ENCODE measurements around the gene HIRIP3.

The HIRIP3 gene

GRCh38 chr16:30006095-30006473 is 10.7 kb upstream of the HIRIP3 start:
- H3K4me3 ChIP-seq (ENCODE audit: low read depth, low read length) = no peak overlapping the region
- TF ChIP-seq CTCF (IDR thresholded peaks at IDR 0.05; ENCODE audit: insufficient read depth, low read length, missing control alignments) = no peak
- DNase-seq (ENCODE audit: low read depth, low spot score) = no peak
- ChIA-PET POLR2A (interaction anchor here (0.6 kb wide), 2 partner anchors 104 to 197 kb away, joined by 3 read pairs; no protein-coding TSS in a partner anchor), CTCF (interaction anchor here (0.6 to 3.5 kb wide), 17 partner anchors 10 to 307 kb away, joined by 3 to 23 read pairs (median 4); partner anchors contain the start of genes HIRIP3, INO80E, KCTD13 and SEZ6L2)

GRCh38 chr16:30005341-30006094 is 10.1 kb upstream of the HIRIP3 start:
- no peak overlapping the region for H3K4me3 ChIP-seq (ENCODE audit: low read depth, low read length)
- DNase-seq (ENCODE audit: low read depth, low spot score) = no peak
- POLR2A ChIA-PET = interaction anchor here (0.6 to 1.3 kb wide), 3 partner anchors 104 to 197 kb away, joined by 3 to 4 read pairs (median 3); partner anchors contain the start of gene ASPHD1
- peak; percentile 73 for TF ChIP-seq CTCF (IDR thresholded peaks at IDR 0.05; ENCODE audit: insufficient read depth, low read length, missing control alignments)
- CTCF ChIA-PET = interaction anchor here (0.6 to 3.5 kb wide), 21 partner anchors 9 to 307 kb away, joined by 3 to 23 read pairs (median 3); partner anchors contain the start of genes HIRIP3, INO80E, KCTD13 and SEZ6L2

GRCh38 chr16:30004811-30005242 is 9.4 kb upstream of the HIRIP3 start:
- no peak for TF ChIP-seq CTCF (IDR thresholded peaks at IDR 0.05; ENCODE audit: insufficient read depth, low read length, missing control alignments)
- DNase-seq (ENCODE audit: low read depth, low spot score) = no peak
- no peak overlapping the region for H3K4me3 ChIP-seq (ENCODE audit: low read depth, low read length)
- CTCF ChIA-PET = interaction anchor here (0.8 to 3.5 kb wide), 16 partner anchors 8 to 305 kb away, joined by 3 to 23 read pairs (median 3); partner anchors contain the start of genes HIRIP3, INO80E and TLCD3B
- POLR2A ChIA-PET = interaction anchor here (0.7 to 1.3 kb wide), 2 partner anchors 78 to 104 kb away, joined by 3 to 4 read pairs; partner anchors contain the start of genes ASPHD1 and KCTD13

GRCh38 chr16:30004424-30004776 is 9.0 kb upstream of the HIRIP3 start:
- no peak for DNase-seq (ENCODE audit: low read depth, low spot score)
- H3K4me3 ChIP-seq (ENCODE audit: low read depth, low read length) = no peak overlapping the region
- CTCF ChIA-PET = interaction anchor here (0.8 to 3.5 kb wide), 11 partner anchors 8 to 302 kb away, joined by 3 to 23 read pairs (median 3); partner anchors contain the start of genes HIRIP3, INO80E and TLCD3B
- POLR2A ChIA-PET = interaction anchor here (0.7 to 1.3 kb wide), 2 partner anchors 78 to 104 kb away, joined by 3 to 4 read pairs; partner anchors contain the start of genes ASPHD1 and KCTD13
- TF ChIP-seq CTCF (IDR thresholded peaks at IDR 0.05; ENCODE audit: insufficient read depth, low read length, missing control alignments) = no peak

GRCh38 chr16:30003670-30004423 is 8.4 kb upstream of the HIRIP3 start:
- ChIA-PET POLR2A (interaction anchor here (0.7 to 1.3 kb wide), 2 partner anchors 77 to 103 kb away, joined by 3 to 4 read pairs; partner anchors contain the start of genes ASPHD1 and KCTD13), CTCF (interaction anchor here (0.8 to 3.5 kb wide), 8 partner anchors 8 to 301 kb away, joined by 3 to 23 read pairs (median 4); partner anchors contain the start of genes HIRIP3, INO80E and TLCD3B)
- no peak overlapping the region for H3K4me3 ChIP-seq (ENCODE audit: low read depth, low read length)
- no peak for DNase-seq (ENCODE audit: low read depth, low spot score)
- no peak for TF ChIP-seq CTCF (IDR thresholded peaks at IDR 0.05; ENCODE audit: insufficient read depth, low read length, missing control alignments)

Measured in AG04449 (cell line).